BE2C (cell line): ENCODE data around the gene ODC1.

Experiments
- DNase-seq: peaks from one replicate; pipeline ENCODE4 v3.0.0-alpha.2; 2020
- H3K27me3 ChIP-seq: fragments of 250-450 bp; sonication (Bioruptor Pico); 2 replicates; pipeline ENCODE4 v1.5.1; 2020; ENCODE audit warnings: mild to moderate bottlenecking
- H3K36me3 ChIP-seq: fragments of 250-450 bp; sonication (Bioruptor Pico); 2 replicates; pipeline ENCODE4 v1.5.1; 2020; ENCODE audit warnings: mild to moderate bottlenecking
- H3K4me1 ChIP-seq: fragments of 250-450 bp; sonication (Bioruptor Pico); 2 replicates; pipeline ENCODE4 v1.5.1; 2020
- H3K4me3 ChIP-seq: 2 replicates; pipeline ENCODE4 v1.5.1; 2011; ENCODE audit warnings: low read depth, low read length
- H3K9me3 ChIP-seq: fragments of 250-450 bp; sonication (Bioruptor Pico); 2 replicates; pipeline ENCODE4 v1.5.1; 2020
- TF ChIP-seq, protein P1 (sequence below): IDR thresholded peaks from 2 replicates; pipeline ENCODE4 v1.5.1; 2012; ENCODE audit warnings: mild to moderate bottlenecking, low read depth, low read length

Gene ODC1

DNA sequence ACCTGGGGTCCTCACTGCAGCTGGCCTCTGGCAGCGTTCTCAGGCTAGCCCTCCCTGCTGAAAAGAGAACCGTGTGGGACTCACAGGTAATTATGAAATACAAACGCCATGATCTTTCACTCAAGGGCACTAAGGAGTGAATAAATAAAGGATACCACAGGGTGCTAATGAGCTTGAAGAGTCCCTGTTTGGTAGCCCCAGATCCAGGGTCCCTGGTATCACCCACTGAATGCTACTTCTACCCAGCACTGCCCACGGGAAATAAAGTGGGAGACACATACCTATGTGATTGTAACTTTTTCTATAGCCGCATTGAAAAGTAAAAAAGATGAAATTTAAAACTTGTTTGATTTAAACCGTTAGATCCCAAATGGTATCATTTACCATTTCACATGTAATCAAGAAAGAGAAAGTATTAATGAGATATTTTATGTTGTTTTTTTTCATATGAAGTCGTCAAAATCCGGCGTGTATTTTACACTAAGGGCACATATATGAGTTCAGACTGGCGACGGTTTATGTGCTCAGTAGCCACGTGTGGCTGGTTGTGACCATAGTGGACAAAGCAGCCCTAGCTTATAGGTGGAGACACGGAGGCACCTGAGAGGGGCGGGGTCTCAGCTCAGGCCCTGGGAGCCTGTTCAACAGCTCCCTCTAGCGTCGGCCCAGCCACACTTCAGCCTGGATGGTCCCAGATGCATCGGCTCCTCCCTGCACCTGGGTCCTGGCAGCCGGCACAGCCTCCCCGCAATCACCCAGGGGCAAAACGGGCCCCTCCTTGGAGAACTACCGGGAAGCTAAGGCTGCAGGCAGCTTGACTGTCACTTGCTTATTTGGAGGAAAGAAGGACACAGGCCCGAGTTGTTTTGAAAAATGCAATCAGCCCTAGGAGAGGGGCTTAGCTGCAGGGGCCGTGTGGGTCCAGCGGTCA lies 39.2 kb downstream of the ODC1 start:
- peaks cover 30% of the 10 kb centered on the region for H3K36me3 ChIP-seq
- TF ChIP-seq, protein P1, sequence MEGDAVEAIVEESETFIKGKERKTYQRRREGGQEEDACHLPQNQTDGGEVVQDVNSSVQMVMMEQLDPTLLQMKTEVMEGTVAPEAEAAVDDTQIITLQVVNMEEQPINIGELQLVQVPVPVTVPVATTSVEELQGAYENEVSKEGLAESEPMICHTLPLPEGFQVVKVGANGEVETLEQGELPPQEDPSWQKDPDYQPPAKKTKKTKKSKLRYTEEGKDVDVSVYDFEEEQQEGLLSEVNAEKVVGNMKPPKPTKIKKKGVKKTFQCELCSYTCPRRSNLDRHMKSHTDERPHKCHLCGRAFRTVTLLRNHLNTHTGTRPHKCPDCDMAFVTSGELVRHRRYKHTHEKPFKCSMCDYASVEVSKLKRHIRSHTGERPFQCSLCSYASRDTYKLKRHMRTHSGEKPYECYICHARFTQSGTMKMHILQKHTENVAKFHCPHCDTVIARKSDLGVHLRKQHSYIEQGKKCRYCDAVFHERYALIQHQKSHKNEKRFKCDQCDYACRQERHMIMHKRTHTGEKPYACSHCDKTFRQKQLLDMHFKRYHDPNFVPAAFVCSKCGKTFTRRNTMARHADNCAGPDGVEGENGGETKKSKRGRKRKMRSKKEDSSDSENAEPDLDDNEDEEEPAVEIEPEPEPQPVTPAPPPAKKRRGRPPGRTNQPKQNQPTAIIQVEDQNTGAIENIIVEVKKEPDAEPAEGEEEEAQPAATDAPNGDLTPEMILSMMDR, result peak; percentile 98
- no peaks in the 10 kb centered on the region; the same call in 1 of the 2 replicates for H3K9me3 ChIP-seq
- H3K27me3 ChIP-seq, result no peaks in the 10 kb centered on the region
- H3K4me3 ChIP-seq, result no peak overlapping the region
- DNase-seq, result peak; percentile 85
- peaks cover 21% of the 10 kb centered on the region for H3K4me1 ChIP-seq

DNA sequence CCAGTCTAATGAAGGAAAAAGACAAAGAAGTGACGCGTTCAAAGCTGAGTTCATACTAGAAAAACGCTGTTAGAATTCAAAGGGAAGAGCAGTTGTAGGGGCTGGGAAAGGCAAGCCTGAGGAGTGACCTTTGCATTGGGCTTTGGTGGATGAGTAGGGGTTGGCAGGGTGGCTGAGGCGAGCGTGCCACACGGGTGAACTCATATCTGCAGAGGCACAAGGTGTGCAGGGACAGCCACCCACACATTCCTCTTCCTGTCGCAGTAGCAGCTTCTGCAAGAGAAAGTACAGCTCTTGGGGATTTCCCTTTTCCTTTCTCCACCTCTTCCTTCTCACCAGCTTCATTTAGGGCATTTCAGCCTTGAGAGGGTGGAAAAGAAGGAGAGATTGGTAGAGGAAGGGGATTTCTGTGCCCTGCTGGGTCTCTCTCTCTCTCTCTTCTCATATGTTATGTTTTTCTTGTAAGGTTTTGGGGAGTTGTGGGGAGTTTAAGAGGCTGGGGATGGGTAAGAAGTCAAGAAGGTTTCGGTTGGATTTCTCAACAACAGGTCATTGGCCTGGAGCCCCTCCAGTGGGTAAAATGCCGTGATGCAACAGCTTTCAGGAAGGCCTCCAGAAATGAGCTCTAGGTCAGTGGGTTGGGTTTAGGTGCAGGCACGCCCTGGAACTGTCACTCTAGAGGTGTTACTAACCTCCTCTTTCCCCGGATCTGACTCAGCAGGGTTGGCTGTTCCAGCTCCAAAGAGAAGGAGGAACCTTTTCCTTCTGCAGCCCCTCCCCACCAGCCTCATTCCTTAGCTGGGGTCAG lies 40.1 kb downstream of the ODC1 start:
- Histone ChIP-seq H3K4me3 (no peak overlapping the region), H3K9me3 (no peaks in the 10 kb centered on the region; the same call in 1 of the 2 replicates), H3K4me1 (peaks cover 21% of the 10 kb centered on the region), H3K27me3 (no peaks in the 10 kb centered on the region), H3K36me3 (peaks cover 24% of the 10 kb centered on the region)
- TF ChIP-seq, protein P1, result no peak
- no peak for DNase-seq

DNA sequence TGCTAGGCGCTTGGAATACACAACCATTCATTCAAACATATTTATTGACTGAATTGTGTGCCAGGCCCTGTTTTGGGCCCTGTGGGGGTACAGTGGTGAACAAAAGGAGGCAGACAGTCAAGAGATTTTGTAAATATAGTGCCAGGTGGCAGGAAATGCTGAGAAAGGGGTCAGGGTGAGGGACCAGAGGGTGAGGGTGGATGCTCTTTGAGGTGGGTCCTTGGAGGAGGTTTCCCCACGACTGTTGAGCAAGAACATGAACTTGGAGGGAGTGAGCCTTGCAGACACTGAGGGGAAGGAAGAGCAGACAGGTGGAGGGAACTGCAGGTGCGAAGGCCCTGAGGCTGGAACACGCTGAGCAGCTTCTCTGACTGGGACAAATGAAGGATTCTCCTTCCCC lies 40.7 kb downstream of the ODC1 start:
- Histone ChIP-seq H3K36me3 (peaks cover 17% of the 10 kb centered on the region), H3K4me1 (peaks cover 21% of the 10 kb centered on the region), H3K27me3 (no peaks in the 10 kb centered on the region), H3K4me3 (no peak overlapping the region), H3K9me3 (no peaks in the 10 kb centered on the region; the same call in 1 of the 2 replicates)
- no peak for DNase-seq
- TF ChIP-seq, protein P1, result no peak

DNA sequence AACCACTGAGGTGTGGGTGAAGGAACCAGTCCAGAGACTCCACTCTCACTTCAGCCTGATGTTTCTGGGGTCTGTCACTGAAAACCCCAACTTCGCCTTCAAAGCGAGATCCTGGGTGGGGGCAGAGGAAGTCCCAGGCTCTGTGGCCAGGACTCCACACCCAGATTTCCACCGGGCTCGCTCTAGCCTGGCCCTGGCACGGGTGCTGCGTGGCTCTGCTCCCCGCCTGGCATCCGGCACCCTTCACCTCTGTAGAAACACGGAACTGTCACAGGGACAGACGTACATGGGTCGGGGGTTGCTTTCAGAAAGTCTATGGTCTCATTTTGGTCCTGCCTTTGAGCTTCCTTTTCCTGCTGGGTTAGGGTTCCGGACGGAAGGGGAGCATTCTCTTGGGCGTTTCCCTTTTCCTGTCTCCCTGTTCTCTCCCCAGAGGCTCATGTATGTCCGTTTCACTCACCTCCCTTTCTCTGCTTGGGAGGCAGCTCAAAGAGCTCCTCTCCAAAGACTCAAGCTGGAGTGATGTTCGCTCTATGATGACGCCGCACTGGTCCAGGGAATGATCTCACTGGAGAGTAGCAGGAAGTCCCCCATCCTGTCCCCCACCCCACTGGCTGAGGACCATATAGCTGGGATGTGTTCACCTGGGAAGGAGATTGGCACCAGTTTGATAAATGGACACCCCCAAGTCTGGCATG lies 41.5 kb downstream of the ODC1 start:
- no peak for DNase-seq
- peaks cover 21% of the 10 kb centered on the region for H3K4me1 ChIP-seq
- peaks cover 9% of the 10 kb centered on the region for H3K36me3 ChIP-seq
- H3K9me3 ChIP-seq, result no peaks in the 10 kb centered on the region
- TF ChIP-seq, protein P1, result no peak
- H3K4me3 ChIP-seq, result no peak overlapping the region
- H3K27me3 ChIP-seq, result no peaks in the 10 kb centered on the region

DNA sequence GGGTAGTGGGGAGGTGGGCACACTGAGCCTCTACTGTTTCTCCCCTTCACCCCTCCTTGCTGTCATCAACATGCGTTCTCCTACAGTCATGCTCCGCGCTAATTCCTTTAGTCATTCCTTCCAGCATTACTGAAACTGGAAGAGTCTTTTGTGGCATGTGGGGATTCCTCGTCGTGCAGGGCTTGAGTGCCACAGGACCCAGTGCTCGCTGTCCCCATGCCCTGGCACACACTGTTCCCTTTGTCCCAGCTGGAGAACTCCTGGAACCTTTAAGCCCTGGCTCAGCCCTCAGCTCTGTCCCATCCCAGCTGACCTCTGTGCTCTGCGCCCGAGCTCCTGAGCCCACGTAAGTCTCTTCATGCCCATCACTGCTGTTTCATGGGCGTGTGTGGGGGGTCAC lies 42.1 kb downstream of the ODC1 start:
- no peaks in the 10 kb centered on the region for H3K9me3 ChIP-seq
- H3K36me3 ChIP-seq, result peaks cover 3% of the 10 kb centered on the region
- no peaks in the 10 kb centered on the region for H3K27me3 ChIP-seq
- no peak for DNase-seq
- H3K4me3 ChIP-seq, result no peak overlapping the region
- peaks cover 21% of the 10 kb centered on the region for H3K4me1 ChIP-seq
- TF ChIP-seq, protein P1, result no peak
